ENCODE results near the gene KRTAP5-6. TPM values are rescaled to one million over a fixed set of nuclear protein-coding genes. Genes with fewer than 3 reads are reported as not detected.
A peak's percentile ranks its signal among the peaks of the same experiment; 100 is the strongest.

Gene KRTAP5-6
- total RNA-seq, 4 donors from 2014 or later, result not detected

- Histone ChIP-seq H3K9me3 (no peaks in the 10 kb centered on the region), H3K4me1 (peaks cover 28 to 38% of the 10 kb centered on the region in 2 donors), H3K27me3 (no peaks in the 10 kb centered on the region), H3K27ac (peak overlapping the region; percentile 34 to 76 (median 64)), H3K36me3 (no peaks in the 10 kb centered on the region), H3K4me3 (no peak overlapping the region)
- DNase-seq (peak in 1 of 2 donors; percentile 8), ATAC-seq (no peak)
- TF ChIP-seq POLR2A (IDR thresholded peaks at IDR 0.05), result no peak
- in situ Hi-C loops (cut with MboI; ENCODE audit: low sequenced_read_pairs in 4 of 4), result no loop called here
- intact Hi-C loops (cut with DNase I; ENCODE audit: low total_unique reads), result loop anchor here (1.0 to 5.0 kb wide), 3 partner anchors 20 to 446 kb away; partner anchors contain the start of gene CTSD
Observed at GRCh38 chr11:1743585-1744136, 46.7 kb downstream of the KRTAP5-6 start.

DNA sequence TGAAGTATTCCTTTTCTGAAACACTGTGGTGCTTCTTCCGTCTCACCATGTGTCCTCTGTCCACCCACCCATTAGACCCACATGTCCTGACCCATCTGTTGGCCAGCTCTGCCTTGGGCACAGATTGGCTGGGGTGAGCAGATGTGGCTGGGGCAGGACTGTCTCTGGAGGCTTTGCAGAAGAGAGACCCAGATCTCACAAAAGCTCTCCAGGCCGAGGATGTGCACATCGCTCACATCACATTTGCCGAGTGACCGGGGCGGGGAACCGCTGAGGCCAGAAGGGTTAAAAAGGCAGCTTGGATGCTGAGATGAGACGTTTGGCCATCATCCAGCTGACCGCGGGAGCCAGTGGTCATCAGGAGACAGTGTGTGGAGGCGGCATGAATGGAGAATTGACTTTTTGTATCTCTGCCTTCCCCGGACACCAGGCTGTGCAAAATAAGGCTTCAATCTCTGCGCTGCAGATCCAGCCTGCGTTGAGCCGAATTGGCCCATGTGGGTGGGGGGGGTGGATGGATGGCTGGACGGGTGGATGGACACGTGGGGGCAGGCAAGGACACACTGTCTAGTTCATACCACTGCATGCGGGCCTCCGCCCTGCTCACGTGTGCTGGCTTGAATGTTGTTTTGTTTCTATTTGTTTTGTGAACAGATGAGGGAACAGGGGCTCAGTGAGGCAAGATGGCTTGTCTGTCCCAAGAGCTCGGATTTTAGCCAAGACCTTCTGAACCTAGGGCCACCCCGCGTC is 47.3 kb downstream of the KRTAP5-6 start:
- H3K27me3 ChIP-seq, result no peaks in the 10 kb centered on the region
- DNase-seq (peak; percentile 83 to 85), ATAC-seq (peak; percentile 37 to 65)
- no peaks in the 10 kb centered on the region for H3K36me3 ChIP-seq
- peaks cover 29 to 40% of the 10 kb centered on the region in 2 donors for H3K4me1 ChIP-seq
- TF ChIP-seq POLR2A (IDR thresholded peaks at IDR 0.05), result no peak
- H3K9me3 ChIP-seq, result no peaks in the 10 kb centered on the region
- H3K27ac ChIP-seq, result peak overlapping the region; percentile 59 to 81 (median 72)
- in situ Hi-C loops (cut with MboI; ENCODE audit: low sequenced_read_pairs in 4 of 4), result no loop called here
- no peak overlapping the region for H3K4me3 ChIP-seq
- intact Hi-C loops (cut with DNase I; ENCODE audit: low total_unique reads), result loop anchor here (1.0 to 5.0 kb wide), 2 partner anchors 19 to 447 kb away; partner anchors contain the start of gene CTSD

GRCh38 chr11:1744891-1745700 is 48.1 kb downstream of the KRTAP5-6 start:
- Histone ChIP-seq H3K36me3 (no peaks in the 10 kb centered on the region), H3K27ac (peak overlapping the region; percentile 35 to 81 (median 72)), H3K4me3 (peak overlapping the region in 1 of 4 donors; percentile 18), H3K9me3 (no peaks in the 10 kb centered on the region), H3K27me3 (no peaks in the 10 kb centered on the region), H3K4me1 (peaks cover 33 to 48% of the 10 kb centered on the region in 2 donors)
- intact Hi-C loops (cut with DNase I; ENCODE audit: low total_unique reads), result loop anchor here (1.0 to 5.0 kb wide), 3 partner anchors 18 to 448 kb away; partner anchors contain the start of gene CTSD
- DNase-seq (peak in 1 of 2 donors; percentile 71), ATAC-seq (peak; percentile 4 to 12)
- in situ Hi-C loops (cut with MboI; ENCODE audit: low sequenced_read_pairs in 4 of 4), result no loop called here
- TF ChIP-seq POLR2A (IDR thresholded peaks at IDR 0.05), result no peak
- TF ChIP-seq, protein P1, sequence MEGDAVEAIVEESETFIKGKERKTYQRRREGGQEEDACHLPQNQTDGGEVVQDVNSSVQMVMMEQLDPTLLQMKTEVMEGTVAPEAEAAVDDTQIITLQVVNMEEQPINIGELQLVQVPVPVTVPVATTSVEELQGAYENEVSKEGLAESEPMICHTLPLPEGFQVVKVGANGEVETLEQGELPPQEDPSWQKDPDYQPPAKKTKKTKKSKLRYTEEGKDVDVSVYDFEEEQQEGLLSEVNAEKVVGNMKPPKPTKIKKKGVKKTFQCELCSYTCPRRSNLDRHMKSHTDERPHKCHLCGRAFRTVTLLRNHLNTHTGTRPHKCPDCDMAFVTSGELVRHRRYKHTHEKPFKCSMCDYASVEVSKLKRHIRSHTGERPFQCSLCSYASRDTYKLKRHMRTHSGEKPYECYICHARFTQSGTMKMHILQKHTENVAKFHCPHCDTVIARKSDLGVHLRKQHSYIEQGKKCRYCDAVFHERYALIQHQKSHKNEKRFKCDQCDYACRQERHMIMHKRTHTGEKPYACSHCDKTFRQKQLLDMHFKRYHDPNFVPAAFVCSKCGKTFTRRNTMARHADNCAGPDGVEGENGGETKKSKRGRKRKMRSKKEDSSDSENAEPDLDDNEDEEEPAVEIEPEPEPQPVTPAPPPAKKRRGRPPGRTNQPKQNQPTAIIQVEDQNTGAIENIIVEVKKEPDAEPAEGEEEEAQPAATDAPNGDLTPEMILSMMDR (IDR thresholded peaks at IDR 0.05 in 4 of 5, conservative IDR thresholded peaks at IDR 0.05 in 1 of 5), result no peak

GRCh38 chr11:1745701-1746320 is 48.8 kb downstream of the KRTAP5-6 start:
- ATAC-seq (no peak), DNase-seq (peak in 1 of 2 donors; percentile 14)
- H3K27ac ChIP-seq, result peak overlapping the region in 2 of 4 donors; percentile 69 to 90
- no peaks in the 10 kb centered on the region for H3K9me3 ChIP-seq
- peaks cover 40 to 55% of the 10 kb centered on the region in 2 donors for H3K4me1 ChIP-seq
- no peak for TF ChIP-seq POLR2A (IDR thresholded peaks at IDR 0.05)
- TF ChIP-seq, protein P1 (IDR thresholded peaks at IDR 0.05 in 4 of 5, conservative IDR thresholded peaks at IDR 0.05 in 1 of 5), result no peak
- H3K4me3 ChIP-seq, result peak overlapping the region in 1 of 4 donors; percentile 62
- H3K27me3 ChIP-seq, result no peaks in the 10 kb centered on the region
- in situ Hi-C loops (cut with MboI; ENCODE audit: low sequenced_read_pairs in 4 of 4), result no loop called here
- H3K36me3 ChIP-seq, result no peaks in the 10 kb centered on the region
- intact Hi-C loops (cut with DNase I; ENCODE audit: low total_unique reads), result loop anchor here (5.0 kb wide), 1 partner anchor 179 kb away; no protein-coding TSS in a partner anchor

GRCh38 chr11:1746511-1746931 is 49.5 kb downstream of the KRTAP5-6 start:
- H3K4me3 ChIP-seq, result peak overlapping the region in 1 of 4 donors; percentile 62
- intact Hi-C loops (cut with DNase I; ENCODE audit: low total_unique reads) (loop anchor here (5.0 kb wide), 1 partner anchor 179 kb away; no protein-coding TSS in a partner anchor), in situ Hi-C loops (cut with MboI; ENCODE audit: low sequenced_read_pairs in 4 of 4) (no loop called here)
- ATAC-seq (no peak), DNase-seq (peak in 1 of 2 donors; percentile 64)
- H3K27ac ChIP-seq, result peak overlapping the region; percentile 83 to 90 (median 88)
- no peaks in the 10 kb centered on the region for H3K36me3 ChIP-seq
- no peaks in the 10 kb centered on the region for H3K27me3 ChIP-seq
- H3K4me1 ChIP-seq, result peaks cover 47 to 62% of the 10 kb centered on the region in 2 donors
- H3K9me3 ChIP-seq, result no peaks in the 10 kb centered on the region
- peak in 1 of 2 donors; percentile 12 for TF ChIP-seq POLR2A (IDR thresholded peaks at IDR 0.05)
- TF ChIP-seq, protein P1 (IDR thresholded peaks at IDR 0.05 in 4 of 5, conservative IDR thresholded peaks at IDR 0.05 in 1 of 5), result no peak

Data from gastrocnemius medialis (tissue), 4 donors.